GM21737 (cell line): ENCODE data around the gene ZMIZ1.
A peak's percentile ranks its signal among the peaks of the same experiment; 100 is the strongest.
"Not testable (repeated sequence)": the region's sequence is repeated elsewhere in the genome, so short reads cannot be mapped to it uniquely, and the experiment has no call there.

Source experiments
- ATAC-seq: cut with Tn5 transposase; IDR thresholded peaks from one replicate; pipeline ENCODE4 v1.9.1; 2021; ENCODE audit warnings: mild to moderate bottlenecking, moderate library complexity; ENCODE audit not compliant: unreplicated experiment

ZMIZ1 gene

GRCh38 chr10:79331709-79332108 lies 262.9 kb downstream of the ZMIZ1 start:
- peak; percentile 75 for ATAC-seq

- ATAC-seq, result not testable (repeated sequence)
These were observed 264.0 kb downstream of the ZMIZ1 start for GRCh38 chr10:79332610-79333315.

- ATAC-seq, result no peak
These were observed 264.7 kb downstream of the ZMIZ1 start for GRCh38 chr10:79333513-79333912.

- no peak for ATAC-seq
These were observed 265.8 kb downstream of the ZMIZ1 start for GRCh38 chr10:79334573-79334972.

DNA sequence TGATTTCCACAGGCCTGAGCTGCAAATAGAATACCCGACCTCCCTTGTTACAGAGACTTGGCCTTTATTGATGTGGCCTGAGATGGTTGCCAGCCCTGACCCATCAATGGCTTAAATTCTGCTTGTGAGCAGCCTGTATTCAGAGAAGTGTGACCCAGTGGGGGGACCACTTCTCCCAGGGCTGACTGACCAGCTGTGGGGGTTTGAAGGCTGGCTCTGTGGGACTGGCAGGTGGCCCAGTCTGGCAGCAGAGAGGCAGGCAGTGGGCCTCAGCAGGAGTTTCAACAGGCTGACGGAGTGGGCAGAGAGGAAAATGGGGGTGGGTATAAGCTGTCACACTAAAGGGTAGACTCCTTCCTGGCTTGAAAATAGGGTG lies 266.3 kb downstream of the ZMIZ1 start:
- ATAC-seq, result no peak

DNA sequence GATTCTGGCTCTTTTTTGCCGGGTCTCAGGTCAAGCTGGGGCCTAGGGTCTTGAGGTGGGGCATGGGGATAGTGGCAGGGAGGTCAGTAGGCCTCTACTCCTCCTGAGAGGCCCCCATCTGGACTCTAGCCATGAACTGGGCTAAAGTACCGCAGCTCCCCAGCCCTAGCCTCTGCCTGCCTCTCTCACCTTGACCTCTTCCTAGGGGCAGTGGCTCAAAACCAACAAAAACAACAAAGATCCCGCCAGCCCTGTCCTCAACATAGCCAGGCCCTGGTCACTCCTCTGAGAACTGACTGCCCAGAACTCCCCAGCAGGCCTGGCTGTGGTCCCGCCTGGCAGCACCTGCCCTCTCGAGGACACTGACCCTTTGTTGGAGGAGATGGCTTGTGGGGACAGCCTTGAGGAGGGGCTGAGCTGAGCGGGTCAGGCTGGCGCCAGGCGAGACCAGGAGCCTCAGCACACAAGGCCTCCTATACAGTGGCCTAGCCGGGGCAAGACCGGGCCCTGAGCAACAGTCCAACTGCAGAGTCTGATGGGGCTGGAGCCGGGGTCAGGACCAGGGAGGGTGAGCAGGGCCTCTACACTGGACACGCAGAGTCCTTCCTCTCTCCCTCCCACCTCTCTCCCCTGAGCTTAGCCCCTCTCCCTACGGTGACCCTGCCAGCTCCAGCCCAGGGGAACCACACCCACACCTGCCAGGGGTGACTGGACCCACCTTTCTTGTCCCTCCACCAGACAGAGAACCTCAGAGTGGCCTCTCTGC lies 266.9 kb downstream of the ZMIZ1 start:
- ATAC-seq, result no peak

GRCh38 chr10:79336276-79336675 lies 267.5 kb downstream of the ZMIZ1 start:
- no peak for ATAC-seq

GRCh38 chr10:79336739-79337138 lies 268.0 kb downstream of the ZMIZ1 start:
- ATAC-seq, result no peak

DNA sequence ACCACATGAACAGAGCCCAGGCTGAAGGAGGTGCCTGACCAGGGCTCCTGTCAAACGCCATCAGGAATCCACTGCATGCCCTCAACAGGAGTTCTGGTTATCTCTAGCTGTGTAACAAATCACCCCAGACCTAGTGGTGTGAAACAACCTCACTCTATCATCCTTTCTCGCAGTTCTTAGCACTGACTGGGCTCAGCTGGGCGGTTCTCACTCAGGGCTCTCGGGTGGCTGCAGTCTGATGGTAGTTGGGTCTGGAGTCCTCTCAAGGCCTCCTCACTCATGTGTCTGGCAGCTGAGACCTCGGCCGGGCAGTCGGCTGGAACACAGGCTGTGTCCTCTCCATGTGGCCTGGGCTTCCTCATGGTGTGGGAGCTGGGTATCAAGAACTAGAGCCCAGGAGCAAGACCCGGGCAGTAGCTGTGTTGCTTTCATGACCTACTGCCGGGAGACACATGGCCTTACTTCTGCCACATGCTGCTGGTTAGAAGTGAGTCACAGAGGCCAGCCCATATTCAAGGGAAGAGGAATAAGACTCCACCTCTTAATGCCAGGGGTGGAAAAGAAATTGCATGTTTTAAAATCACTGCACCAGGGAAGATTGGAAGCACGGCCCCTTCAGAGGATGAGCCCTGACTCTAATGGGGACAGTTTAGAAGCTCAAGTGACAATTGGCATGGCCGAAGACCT lies 269.2 kb downstream of the ZMIZ1 start:
- ATAC-seq, result not testable (repeated sequence)

- no peak for ATAC-seq
These were observed 270.5 kb downstream of the ZMIZ1 start for GRCh38 chr10:79339266-79339665.

DNA sequence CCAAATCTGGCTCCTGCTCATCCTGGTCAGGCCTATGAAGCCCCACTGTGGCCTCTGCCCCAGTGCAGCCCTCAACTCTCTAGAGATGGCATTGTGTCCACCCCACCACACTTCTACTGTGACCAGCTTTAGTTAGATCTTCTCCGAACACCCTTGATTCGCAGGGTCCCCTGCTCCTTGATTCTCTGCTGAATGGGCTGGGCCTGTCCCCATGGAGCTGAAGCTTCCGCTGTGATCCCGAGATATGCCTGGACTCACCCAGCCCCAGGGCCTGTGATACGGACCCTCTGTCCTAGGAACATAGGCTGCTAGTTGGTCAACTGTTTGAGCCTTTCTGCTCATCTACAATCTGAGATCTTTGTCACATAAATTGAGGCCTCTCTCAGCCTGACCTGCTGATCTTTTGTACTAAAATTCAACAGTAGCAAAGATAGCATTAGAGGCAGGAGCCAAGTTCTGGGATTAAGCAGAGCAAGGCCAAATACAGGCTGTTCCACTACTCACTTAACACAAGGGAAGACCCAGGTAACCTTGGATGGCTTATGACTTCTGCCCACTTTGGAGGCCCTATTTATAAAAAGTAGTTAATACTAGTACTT lies 272.0 kb downstream of the ZMIZ1 start:
- no peak for ATAC-seq

GRCh38 chr10:79342295-79342761 lies 273.6 kb downstream of the ZMIZ1 start:
- no peak for ATAC-seq

GRCh38 chr10:79342811-79343561 lies 274.2 kb downstream of the ZMIZ1 start:
- ATAC-seq, result no peak

DNA sequence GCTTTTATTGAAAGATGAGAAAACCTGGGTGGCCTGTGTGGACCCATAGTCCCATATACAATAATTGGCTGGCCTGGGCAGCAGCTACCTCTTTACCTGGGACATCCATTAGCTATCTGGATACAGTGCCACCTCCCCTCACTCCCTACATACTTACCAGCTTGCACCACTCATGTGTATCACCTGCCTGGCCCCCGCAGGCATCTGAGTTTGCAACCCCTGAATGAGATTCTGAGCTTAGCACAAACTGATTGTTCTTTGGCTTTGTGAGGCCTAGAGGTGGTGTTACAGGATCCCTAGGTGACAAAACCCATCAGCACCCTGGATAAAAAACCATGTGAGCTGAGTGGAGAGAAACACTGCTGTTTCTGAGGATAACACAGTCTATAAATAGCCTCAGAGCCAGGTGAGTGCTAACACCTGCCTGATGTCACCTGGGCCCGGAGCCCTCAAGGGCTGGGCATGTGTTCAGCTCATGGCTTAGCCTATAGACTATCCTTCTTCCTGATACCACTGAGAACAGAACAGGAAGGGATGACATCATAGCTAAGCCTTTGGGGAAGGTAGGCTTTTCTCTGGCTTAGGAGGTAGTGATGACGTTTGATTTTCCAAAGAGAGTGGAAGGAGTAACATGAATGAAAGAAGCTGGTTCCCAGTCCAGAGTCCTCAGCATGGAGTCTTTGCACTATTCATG lies 275.9 kb downstream of the ZMIZ1 start:
- ATAC-seq, result no peak

DNA sequence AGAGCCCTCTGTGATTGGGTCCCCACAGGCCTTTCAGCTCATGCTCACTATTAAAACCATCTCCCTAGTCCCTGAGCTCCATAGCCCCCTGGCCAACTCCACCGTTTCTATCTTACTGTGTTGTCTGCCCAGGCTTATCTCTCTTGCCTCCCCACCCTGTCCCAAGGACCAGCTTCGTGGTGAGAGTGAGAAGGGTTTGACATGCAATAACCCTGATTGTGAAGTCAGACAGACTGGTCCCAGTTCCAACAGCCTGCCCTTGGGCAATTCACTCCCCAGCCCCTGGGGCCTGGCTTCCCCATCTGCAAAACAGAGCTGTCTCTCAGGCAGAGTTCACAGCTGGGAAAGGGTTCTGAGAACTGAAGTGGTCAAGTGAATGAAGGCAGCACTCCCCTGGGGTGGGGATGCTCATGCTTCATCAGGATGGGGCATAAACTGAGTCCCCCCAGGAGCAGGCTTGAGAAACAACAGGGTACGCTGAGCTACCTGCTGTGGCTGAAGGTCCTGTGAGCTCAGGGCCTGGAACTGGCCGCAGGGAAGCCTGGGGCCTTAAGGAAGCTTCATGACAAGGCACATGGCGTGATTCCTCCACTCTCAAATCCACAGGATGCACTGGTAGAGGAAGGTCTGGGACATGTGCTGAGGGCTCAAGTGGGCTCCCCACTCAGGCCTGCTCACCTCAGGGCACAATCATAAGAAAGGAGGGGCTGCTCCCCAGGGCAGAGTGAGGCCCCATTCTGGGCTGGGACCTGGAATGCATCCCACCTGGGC lies 276.7 kb downstream of the ZMIZ1 start:
- ATAC-seq, result no peak

DNA sequence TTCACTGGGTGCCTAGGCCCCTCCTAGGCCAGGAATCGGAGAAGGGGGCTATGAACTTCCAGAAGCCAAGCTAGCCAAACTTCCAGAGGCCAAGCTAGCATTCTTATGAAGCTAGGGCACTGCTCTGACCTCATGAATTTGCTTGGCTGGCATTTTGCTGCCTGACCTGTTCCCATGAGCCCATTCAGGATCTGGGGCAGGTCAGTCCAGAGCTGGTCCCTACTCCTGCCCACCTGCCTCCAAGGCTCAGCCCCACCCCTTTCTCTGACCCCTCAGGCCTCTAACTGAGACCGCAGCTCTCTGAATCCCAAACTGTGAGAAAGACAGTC lies 277.2 kb downstream of the ZMIZ1 start:
- ATAC-seq, result no peak

DNA sequence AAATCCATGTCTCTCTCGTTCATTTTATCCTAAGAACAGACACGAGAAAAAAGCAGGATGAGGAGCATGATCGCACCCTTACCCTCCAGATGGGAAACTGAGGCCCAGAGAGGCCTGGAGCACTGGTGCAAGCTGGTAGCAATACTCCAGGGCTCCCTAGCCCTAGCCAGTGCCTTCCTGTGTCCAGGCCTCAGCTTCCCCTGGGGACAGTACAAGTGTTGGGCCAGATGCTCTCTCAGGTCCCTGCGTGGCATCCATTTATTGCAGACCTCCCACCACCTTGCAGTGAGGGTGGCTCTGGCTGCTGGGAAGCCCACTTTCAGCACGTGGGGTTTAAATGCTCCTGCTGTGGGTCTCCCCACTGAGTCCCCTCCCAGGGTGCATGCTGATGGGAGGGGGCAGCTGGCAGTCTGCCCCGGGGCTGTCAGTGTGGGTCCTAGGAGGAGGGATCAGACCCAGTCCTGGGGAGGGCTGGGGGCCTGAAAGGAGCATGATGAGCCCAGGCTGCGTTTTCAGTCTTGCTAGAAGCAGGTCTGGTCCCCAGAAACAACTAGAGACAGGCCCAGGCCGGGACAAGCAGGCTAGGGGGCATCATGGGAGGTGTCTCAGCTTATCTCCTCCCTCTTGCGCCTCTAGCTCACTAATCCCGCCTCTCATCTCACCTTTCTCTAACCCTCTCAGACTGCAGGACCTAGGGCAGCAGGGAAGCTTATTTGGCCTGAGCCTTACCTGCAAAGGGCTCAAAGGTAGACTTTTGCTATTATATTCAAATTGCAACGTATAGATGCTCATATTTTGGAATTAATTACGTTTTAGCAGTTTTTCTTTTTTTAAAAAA lies 277.8 kb downstream of the ZMIZ1 start:
- ATAC-seq, result no peak

- peak; percentile 81 for ATAC-seq
These were observed 278.6 kb downstream of the ZMIZ1 start, which contains the start of gene PPIF for GRCh38 chr10:79347226-79347893. PPIF (plus strand) TSS chr10:79347469; CDS start chr10:79347549, 80 bp downstream.
